GM19324 (cell line): ENCODE data around the gene CLCN3.
"Not testable (repeated sequence)": the region's sequence is repeated elsewhere in the genome, so short reads cannot be mapped to it uniquely, and the experiment has no call there.

ENCODE experiments used
- ATAC-seq: cut with Tn5 transposase; IDR thresholded peaks from one replicate; pipeline ENCODE4 v1.9.1; 2021; ENCODE audit warnings: mild to moderate bottlenecking, moderate library complexity; ENCODE audit not compliant: unreplicated experiment, low FRiP score

The CLCN3 gene

DNA sequence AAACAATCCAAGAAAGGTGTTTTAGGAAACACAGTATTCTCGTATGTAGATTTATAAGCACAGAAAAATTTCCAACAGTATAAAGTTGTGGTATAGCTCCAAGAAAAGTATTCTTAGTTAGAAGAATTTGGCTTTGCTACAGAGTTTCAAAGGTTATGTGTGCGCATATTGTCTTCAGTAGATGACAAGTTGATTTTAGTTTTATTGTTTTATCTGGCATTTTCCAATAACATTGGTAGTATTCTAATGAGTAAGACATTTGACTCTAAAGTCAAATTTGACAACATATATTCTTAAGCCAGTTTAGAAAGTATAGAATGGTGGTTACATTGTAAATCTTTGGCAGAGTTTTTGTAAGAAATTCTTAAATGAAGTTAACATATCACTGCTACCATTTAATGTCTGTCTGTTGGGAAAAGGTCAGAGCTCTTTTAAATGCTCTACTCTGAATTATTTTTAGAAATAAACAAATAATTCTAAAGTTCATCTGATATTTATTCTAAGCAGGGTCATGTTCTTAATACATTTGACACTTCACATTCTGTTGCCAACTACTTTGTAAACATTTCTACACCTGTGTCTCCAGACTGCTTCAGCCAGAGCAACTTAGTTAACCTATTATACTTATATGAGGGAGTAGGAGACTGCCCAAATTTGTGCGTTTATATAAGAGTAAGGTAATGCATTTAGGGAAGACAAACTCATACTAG lies 30.0 kb downstream of the CLCN3 start:
- ATAC-seq, result no peak

DNA sequence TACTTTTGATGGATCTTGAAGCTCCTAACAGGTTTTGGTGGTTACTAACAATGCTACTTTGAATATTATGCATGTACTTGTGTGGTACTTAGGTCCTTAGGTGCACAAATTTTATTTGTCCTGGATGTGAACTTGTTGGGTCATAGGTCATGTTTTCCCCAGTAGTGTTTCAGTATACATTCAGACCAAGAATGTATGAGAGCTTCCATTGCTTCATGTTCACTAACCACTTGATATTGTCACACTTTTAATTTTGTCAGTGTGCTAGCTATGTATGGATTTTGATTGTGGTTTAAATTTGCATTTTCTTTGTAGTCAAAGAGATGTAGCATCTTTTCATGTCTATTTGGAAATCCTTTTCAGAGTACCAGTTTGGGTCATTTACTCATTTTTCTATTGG lies 32.2 kb downstream of the CLCN3 start:
- no peak for ATAC-seq

- no peak for ATAC-seq
Observed at GRCh38 chr4:169655401-169655800, 35.0 kb downstream of the CLCN3 start.

- ATAC-seq, result no peak
Observed at GRCh38 chr4:169657470-169658107, 37.2 kb downstream of the CLCN3 start.

GRCh38 chr4:169658196-169658595 lies 37.8 kb downstream of the CLCN3 start:
- ATAC-seq, result no peak

GRCh38 chr4:169658975-169659715 lies 38.8 kb downstream of the CLCN3 start:
- ATAC-seq, result no peak

GRCh38 chr4:169659716-169660670 lies 39.6 kb downstream of the CLCN3 start:
- peak; percentile 98 for ATAC-seq

- ATAC-seq, result no peak
Observed at GRCh38 chr4:169660929-169661328, 40.6 kb downstream of the CLCN3 start.

GRCh38 chr4:169661761-169662160 lies 41.4 kb downstream of the CLCN3 start:
- ATAC-seq, result no peak

- ATAC-seq, result no peak
Observed at GRCh38 chr4:169662206-169662605, 41.8 kb downstream of the CLCN3 start.

- no peak for ATAC-seq
Observed at GRCh38 chr4:169663402-169663801, 43.0 kb downstream of the CLCN3 start.

GRCh38 chr4:169663831-169664230 lies 43.5 kb downstream of the CLCN3 start:
- ATAC-seq, result no peak

- no peak for ATAC-seq
Observed at GRCh38 chr4:169664615-169665014, 44.2 kb downstream of the CLCN3 start.

DNA sequence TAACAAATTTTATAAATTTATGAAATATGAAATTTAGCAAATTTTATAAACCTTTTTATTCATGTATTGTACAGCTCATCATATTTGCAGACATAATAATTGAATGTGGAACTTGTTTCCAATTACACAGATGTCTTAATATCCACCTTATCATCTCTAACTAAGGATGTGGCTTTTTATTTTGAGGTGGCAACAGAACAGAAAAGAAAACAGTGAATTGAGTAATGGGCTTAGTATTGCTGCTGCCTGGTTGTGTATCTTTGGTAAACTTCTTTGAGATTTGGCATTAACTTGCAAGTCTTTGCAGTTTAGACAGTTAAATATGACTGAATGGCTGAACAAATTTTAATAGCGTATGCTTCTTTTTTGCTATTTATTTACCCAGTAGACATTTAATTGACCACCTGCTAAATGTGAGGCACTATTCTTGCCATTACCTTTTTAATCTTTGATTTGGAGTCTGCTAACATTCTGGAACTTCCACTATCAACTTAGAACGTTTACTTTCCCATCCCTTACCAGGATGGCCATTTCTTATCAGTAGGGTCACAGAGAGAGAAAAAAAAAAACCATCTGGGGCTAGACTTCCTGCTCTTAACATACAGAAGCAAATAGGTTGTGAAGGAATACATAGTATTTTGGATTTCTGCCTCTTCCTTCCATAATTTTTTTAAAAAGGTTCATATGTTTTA lies 44.8 kb downstream of the CLCN3 start:
- ATAC-seq, result no peak

GRCh38 chr4:169668069-169668721 lies 47.8 kb downstream of the CLCN3 start:
- ATAC-seq, result no peak

- no peak for ATAC-seq
Observed at GRCh38 chr4:169675825-169676224, 55.4 kb downstream of the CLCN3 start.

DNA sequence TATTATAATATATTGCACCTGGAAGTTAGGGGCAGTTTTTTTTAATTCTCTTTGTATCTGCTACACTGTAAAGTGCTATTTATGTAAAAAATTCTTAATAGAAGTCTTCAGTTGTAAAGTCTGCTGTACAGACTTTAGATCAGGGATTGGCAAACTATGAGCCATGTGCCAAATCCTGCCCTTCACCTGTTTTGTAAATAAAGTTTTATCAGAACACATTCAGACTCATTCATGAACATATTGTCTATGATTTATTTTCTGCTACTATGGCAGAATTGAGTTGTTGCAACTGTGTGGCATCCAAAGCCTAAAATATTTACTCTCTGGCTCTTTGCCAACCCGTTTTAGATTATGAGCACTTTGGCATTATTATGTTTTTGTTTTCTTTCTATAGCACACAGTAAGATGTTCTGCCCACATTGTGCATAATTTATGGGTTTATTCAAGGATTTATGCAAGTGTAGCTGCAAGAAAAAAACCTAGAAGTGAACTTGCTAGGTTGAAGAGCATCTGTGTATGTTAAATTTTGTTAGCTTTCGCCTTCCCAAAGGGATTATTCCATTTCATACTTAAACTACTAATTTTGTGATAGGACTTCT lies 56.9 kb downstream of the CLCN3 start:
- ATAC-seq, result no peak

DNA sequence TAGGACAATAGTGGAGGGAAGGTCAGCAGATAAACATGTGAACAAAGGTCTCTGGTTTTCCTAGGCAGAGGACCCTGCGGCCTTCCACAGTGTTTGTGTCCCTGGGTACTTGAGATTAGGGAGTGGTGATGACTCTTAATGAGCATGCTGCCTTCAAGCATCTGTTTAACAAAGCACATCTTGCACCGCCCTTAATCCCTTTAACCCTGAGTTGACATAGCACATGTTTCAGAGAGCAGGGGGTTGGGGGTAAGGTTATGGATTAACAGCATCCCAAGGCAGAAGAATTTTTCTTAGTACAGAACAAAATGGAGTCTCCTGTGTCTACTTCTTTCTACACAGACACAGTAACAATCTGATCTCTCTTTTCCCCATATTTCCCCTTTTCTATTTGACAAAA lies 58.1 kb downstream of the CLCN3 start:
- not testable (repeated sequence) for ATAC-seq
